HCT116 (cell line): ENCODE data around the gene LIMA1. TPM values are rescaled to one million over a fixed set of nuclear protein-coding genes. Genes with fewer than 3 reads are reported as not detected.

Experiments used
- ATAC-seq: fragments of 200-7000 bp; cut with Tn5 transposase; 2 replicates; pipeline ENCODE4 v1.9.1; 2020; ENCODE audit warnings: mild to moderate bottlenecking, moderate library complexity
- BruUV-seq: library from RNA; stranded (reverse); fragments of 400-500 nt; replicated peaks from 2 replicates; lab custom pipeline; 2021; lab: Mats Ljungman, UMichigan
- CTCF ChIA-PET: fragments of 300-600 bp; sonication (Branson Sonifier 250); formaldehyde crosslinking; loops from one replicate; lab custom pipeline; 2021; ENCODE audit warnings: antibody characterized with exemption; lab: Charles Lee
- POLR2A ChIA-PET: fragments of 300-600, 350-600 bp; sonication (Branson Sonifier 250); formaldehyde crosslinking; loops from one replicate; lab custom pipeline; 2021; ENCODE audit warnings: antibody characterized with exemption; lab: Charles Lee
- RAD21 ChIA-PET, 2 experiments: fragments of 300-600 bp; sonication (Branson Sonifier 250); formaldehyde crosslinking; loops; one replicate each; lab custom pipeline; 2023; ENCODE audit warnings: low total read pairs in 2 of 2; ENCODE audit not compliant: uncharacterized antibody in 2 of 2, unreplicated experiment in 2 of 2, low non-redundant PET in 1 of 2; lab: Charles Lee
- DNase-seq: peaks from one replicate; pipeline ENCODE4 v3.0.0-alpha.2; 2010; ENCODE audit warnings: low read depth, low spot score
- H2AFZ ChIP-seq: fragments of 200-600 bp; shearing (Covaris generic), sonication (generic); 2 replicates; pipeline ENCODE4 v1.6.1; 2017; ENCODE audit warnings: low read depth, mixed run types, mixed read lengths, antibody characterized with exemption, low read length; ENCODE audit not compliant: poor library complexity, severe bottlenecking
- H3K27ac ChIP-seq: 2 replicates; pipeline ENCODE4 v1.5.1; 2012; ENCODE audit warnings: low read depth, low read length
- H3K27me3 ChIP-seq: fragments of 200-600 bp; sonication (generic); 2 replicates; pipeline ENCODE4 v1.6.1; 2016; ENCODE audit warnings: mixed run types, low read length, mixed read lengths; ENCODE audit not compliant: insufficient read depth
- H3K36me3 ChIP-seq, 2 experiments: fragments of 200-500 bp in 1 of 2; fragments of 200-600 bp in 1 of 2; sonication (Bioruptor generic) in 1 of 2; sonication (generic) in 1 of 2; 2 replicates each; pipeline versions ENCODE4 v1.5.1 to v1.6.1; 2014 to 2016; ENCODE audit warnings: low read length in 2 of 2, inconsistent platforms in 1 of 2, mixed read lengths in 1 of 2, mixed run types in 1 of 2; ENCODE audit not compliant: insufficient read depth in 2 of 2, control insufficient read depth in 1 of 2
- H3K4me1 ChIP-seq, 2 experiments: fragments of 200-600 bp in 1 of 2; sonication (generic) in 1 of 2; 2 replicates each; pipeline versions ENCODE4 v1.5.1 to v1.6.1; 2012 to 2017; ENCODE audit warnings: low read length in 2 of 2, inconsistent platforms in 1 of 2, mild to moderate bottlenecking in 1 of 2, mixed read lengths in 1 of 2, mixed run types in 1 of 2, moderate library complexity in 1 of 2; ENCODE audit not compliant: insufficient read depth in 2 of 2, control insufficient read depth in 1 of 2
- H3K4me2 ChIP-seq: fragments of 200-600 bp; sonication (generic); 2 replicates; pipeline ENCODE4 v1.6.1; 2017; ENCODE audit warnings: mixed run types, low read length, mixed read lengths
- H3K4me3 ChIP-seq, 2 experiments: fragments of 200-600 bp in 1 of 2; sonication (generic) in 1 of 2; replicated peaks in 1 of 2; 2 replicates each; pipeline ENCODE4 v1.5.1; 2011 to 2016; ENCODE audit warnings: low read length in 2 of 2, control low read depth in 1 of 2, low read depth in 1 of 2, mild to moderate bottlenecking in 1 of 2, mixed read lengths in 1 of 2, mixed run types in 1 of 2
- H3K79me2 ChIP-seq: fragments of 200-600 bp; sonication (generic); 2 replicates; pipeline ENCODE4 v1.6.1; 2017; ENCODE audit warnings: mild to moderate bottlenecking, mixed run types, low read length, moderate library complexity, mixed read lengths; ENCODE audit not compliant: insufficient read depth
- H3K9ac ChIP-seq: fragments of 200-600 bp; sonication (generic); 2 replicates; pipeline ENCODE4 v1.6.1; 2016; ENCODE audit warnings: low read length, mixed read lengths
- H3K9me2 ChIP-seq: fragments of 200-600 bp; sonication (generic), shearing (Covaris generic); 2 replicates; pipeline ENCODE4 v1.6.1; 2017; ENCODE audit warnings: mixed run types, mild to moderate bottlenecking, moderate library complexity; ENCODE audit not compliant: insufficient read depth
- H3K9me3 ChIP-seq, 2 experiments: fragments of 200-500 bp in 1 of 2; fragments of 200-600 bp in 1 of 2; sonication (Bioruptor generic) in 1 of 2; sonication (generic) in 1 of 2; 2 replicates each; pipeline ENCODE4 v1.6.1; 2014 to 2017; ENCODE audit warnings: low read length in 2 of 2, mixed read lengths in 2 of 2, inconsistent platforms in 1 of 2, low read depth in 1 of 2, mild to moderate bottlenecking in 1 of 2, mixed run types in 1 of 2, moderate library complexity in 1 of 2; ENCODE audit not compliant: control insufficient read depth in 1 of 2, insufficient read depth in 1 of 2
- H4K20me1 ChIP-seq: fragments of 200-600 bp; sonication (generic), shearing (Covaris generic); 2 replicates; pipeline ENCODE4 v1.6.1; 2017; ENCODE audit warnings: mixed run types, mild to moderate bottlenecking, moderate library complexity; ENCODE audit not compliant: insufficient read depth
- CBX3 ChIP-seq: IDR thresholded peaks from 2 replicates; pipeline ENCODE4 v1.6.1; 2012; ENCODE audit warnings: low read depth
- EGR1 ChIP-seq: IDR thresholded peaks from 2 replicates; pipeline ENCODE4 v1.6.1; 2012; ENCODE audit warnings: low read depth
- EZH2 ChIP-seq: fragments of 200-600 bp; sonication (generic); IDR thresholded peaks from 2 replicates; pipeline ENCODE4 v1.6.1; 2017; ENCODE audit warnings: antibody characterized with exemption, mixed run types
- EZH2phosphoT487 ChIP-seq: fragments of 200-600 bp; IDR thresholded peaks from 2 replicates; pipeline ENCODE4 v1.6.1; 2018; ENCODE audit warnings: antibody characterized with exemption, borderline replicate concordance
- FOSL1 ChIP-seq: IDR thresholded peaks from 2 replicates; pipeline ENCODE4 v1.6.1; 2012; ENCODE audit warnings: low read depth
- JUND ChIP-seq: IDR thresholded peaks from 2 replicates; pipeline ENCODE4 v1.6.1; 2012
- POLR2A ChIP-seq: IDR thresholded peaks from 2 replicates; pipeline ENCODE4 v1.7.0; 2011; ENCODE audit warnings: borderline replicate concordance; ENCODE audit not compliant: insufficient read depth, insufficient read length; ENCODE audit errors: extremely low read depth
- POLR2AphosphoS5 ChIP-seq: IDR thresholded peaks from 2 replicates; pipeline ENCODE4 v1.6.1; 2011; ENCODE audit warnings: mild to moderate bottlenecking, low read depth, low read length, moderate library complexity
- RAD21 ChIP-seq: IDR thresholded peaks from 2 replicates; pipeline ENCODE4 v1.6.1; 2012; ENCODE audit warnings: low read depth, mild to moderate bottlenecking
- SIN3A ChIP-seq: IDR thresholded peaks from 2 replicates; pipeline ENCODE4 v1.6.1; 2012; ENCODE audit warnings: low read depth
- SP1 ChIP-seq: IDR thresholded peaks from 2 replicates; pipeline ENCODE4 v1.6.1; 2012; ENCODE audit warnings: low read depth
- SRF ChIP-seq: IDR thresholded peaks from 2 replicates; pipeline ENCODE4 v1.6.1; 2012; ENCODE audit warnings: low read depth
- TCF7L2 ChIP-seq: IDR thresholded peaks from 2 replicates; pipeline ENCODE4 v1.7.0; 2011; ENCODE audit warnings: borderline replicate concordance, inconsistent platforms; ENCODE audit not compliant: insufficient read depth, insufficient read length; ENCODE audit errors: extremely low read depth
- YY1 ChIP-seq: IDR thresholded peaks from 2 replicates; pipeline ENCODE4 v1.6.1; 2011; ENCODE audit warnings: low read length, low read depth, moderate library complexity, mild to moderate bottlenecking; ENCODE audit not compliant: insufficient replicate concordance; ENCODE audit errors: extremely low read depth
- ZBTB33 ChIP-seq: IDR thresholded peaks from 2 replicates; pipeline ENCODE4 v1.6.1; 2011; ENCODE audit warnings: mild to moderate bottlenecking, low read length, moderate library complexity; ENCODE audit not compliant: insufficient replicate concordance; ENCODE audit errors: extremely low read depth
- ZFX ChIP-seq: fragments of 450-650 bp; IDR thresholded peaks from 2 replicates; pipeline ENCODE4 v1.6.1; 2017
- ZNF274 ChIP-seq: fragments of 200-500 bp; sonication (Bioruptor generic); IDR thresholded peaks from 2 replicates; pipeline ENCODE4 v1.6.1; 2014; ENCODE audit warnings: mild to moderate bottlenecking, low read depth, low read length, inconsistent platforms
- intact Hi-C: fragments of 100-400 bp; cut with micrococcal nuclease; formaldehyde crosslinking; loops from 2 replicates; pipeline ENCODE4 v1.10.0; 2022
- total RNA-seq: library from RNA; stranded (reverse); gene quantifications from one replicate; pipeline ENCODE4 v1.2.1, GENCODE V29; 2021; ENCODE audit not compliant: unreplicated experiment
- TF ChIP-seq, protein P1 (sequence below): IDR thresholded peaks from 2 replicates; pipeline ENCODE4 v1.6.1; 2012
- TF ChIP-seq, protein P2 (sequence below): IDR thresholded peaks from 2 replicates; pipeline ENCODE4 v1.6.1; 2012
- TF ChIP-seq, protein P3 (sequence below), 3 experiments: fragments of 200-600 bp in 1 of 3; sonication (generic) in 1 of 3; IDR thresholded peaks in 2 of 3; conservative IDR thresholded peaks in 1 of 3; 2 replicates each; pipeline ENCODE4 v1.5.1; 2012 to 2017; ENCODE audit warnings: low read depth in 2 of 3, low read length in 2 of 3, antibody characterized with exemption in 1 of 3, borderline replicate concordance in 1 of 3, control low read depth in 1 of 3, mild to moderate bottlenecking in 1 of 3, mixed read lengths in 1 of 3, mixed run types in 1 of 3, moderate library complexity in 1 of 3; ENCODE audit not compliant: insufficient read depth in 1 of 3

The LIMA1 gene
- total RNA-seq, 1 experiment from 2014 or later, result 79.6 TPM

GRCh38 chr12:50145439-50145838 is 137.9 kb downstream of the LIMA1 start:
- Histone ChIP-seq H3K4me3 (no peak overlapping the region), H3K4me1 (no peaks in the 10 kb centered on the region), H3K9ac (no peak overlapping the region), H3K9me3 (no peaks in the 10 kb centered on the region), H4K20me1 (no peaks in the 10 kb centered on the region), H3K4me2 (no peak overlapping the region), H3K79me2 (peaks cover 7% of the 10 kb centered on the region; the same call in 1 of the 2 replicates), H3K27me3 (no peaks in the 10 kb centered on the region), H3K9me2 (no peaks in the 10 kb centered on the region), H3K27ac (no peak overlapping the region), H2AFZ (no peak overlapping the region), H3K36me3 (peaks cover 0 to 3% of the 10 kb centered on the region in 2 experiments; a peak in 2 of 4 replicates)
- BruUV-seq, result no TSS peak
- TF ChIP-seq FOSL1 (no peak), YY1 (no peak), EZH2phosphoT487 (no peak), EGR1 (no peak), SIN3A (no peak), CBX3 (no peak), JUND (no peak), ZFX (no peak), TCF7L2 (no peak), SP1 (no peak), EZH2 (no peak), SRF (no peak), RAD21 (no peak), POLR2AphosphoS5 (no peak), ZNF274 (no peak), ZBTB33 (no peak), POLR2A (no peak)
- TF ChIP-seq, protein P1, sequence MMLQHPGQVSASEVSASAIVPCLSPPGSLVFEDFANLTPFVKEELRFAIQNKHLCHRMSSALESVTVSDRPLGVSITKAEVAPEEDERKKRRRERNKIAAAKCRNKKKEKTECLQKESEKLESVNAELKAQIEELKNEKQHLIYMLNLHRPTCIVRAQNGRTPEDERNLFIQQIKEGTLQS, result no peak
- TF ChIP-seq, protein P2, sequence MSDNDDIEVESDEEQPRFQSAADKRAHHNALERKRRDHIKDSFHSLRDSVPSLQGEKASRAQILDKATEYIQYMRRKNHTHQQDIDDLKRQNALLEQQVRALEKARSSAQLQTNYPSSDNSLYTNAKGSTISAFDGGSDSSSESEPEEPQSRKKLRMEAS, result no peak
- TF ChIP-seq, protein P3, sequence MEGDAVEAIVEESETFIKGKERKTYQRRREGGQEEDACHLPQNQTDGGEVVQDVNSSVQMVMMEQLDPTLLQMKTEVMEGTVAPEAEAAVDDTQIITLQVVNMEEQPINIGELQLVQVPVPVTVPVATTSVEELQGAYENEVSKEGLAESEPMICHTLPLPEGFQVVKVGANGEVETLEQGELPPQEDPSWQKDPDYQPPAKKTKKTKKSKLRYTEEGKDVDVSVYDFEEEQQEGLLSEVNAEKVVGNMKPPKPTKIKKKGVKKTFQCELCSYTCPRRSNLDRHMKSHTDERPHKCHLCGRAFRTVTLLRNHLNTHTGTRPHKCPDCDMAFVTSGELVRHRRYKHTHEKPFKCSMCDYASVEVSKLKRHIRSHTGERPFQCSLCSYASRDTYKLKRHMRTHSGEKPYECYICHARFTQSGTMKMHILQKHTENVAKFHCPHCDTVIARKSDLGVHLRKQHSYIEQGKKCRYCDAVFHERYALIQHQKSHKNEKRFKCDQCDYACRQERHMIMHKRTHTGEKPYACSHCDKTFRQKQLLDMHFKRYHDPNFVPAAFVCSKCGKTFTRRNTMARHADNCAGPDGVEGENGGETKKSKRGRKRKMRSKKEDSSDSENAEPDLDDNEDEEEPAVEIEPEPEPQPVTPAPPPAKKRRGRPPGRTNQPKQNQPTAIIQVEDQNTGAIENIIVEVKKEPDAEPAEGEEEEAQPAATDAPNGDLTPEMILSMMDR (IDR thresholded peaks at IDR 0.05 in 2 of 3, conservative IDR thresholded peaks at IDR 0.05 in 1 of 3; ENCODE audit: borderline replicate concordance in 1 of 3, insufficient read depth in 1 of 3, low read depth in 2 of 3, low read length in 2 of 3), result no peak
- ChIA-PET CTCF (interaction anchor here (1.6 kb wide), 1 partner anchor 34 kb away, joined by 5 read pairs; the partner anchor contains the start of gene COX14), RAD21 (no interaction called here), POLR2A (no interaction called here)
- DNase-seq (no peak), ATAC-seq (no peak)
- intact Hi-C loops, result no loop called here
